HCT116 (cell line): ENCODE results near the gene TEX22. TPM values are rescaled to one million over a fixed set of nuclear protein-coding genes. Genes with fewer than 3 reads are reported as not detected.

Experiments
- ATAC-seq: fragments of 200-7000 bp; cut with Tn5 transposase; 2 replicates; pipeline ENCODE4 v1.9.1; 2020; ENCODE audit warnings: mild to moderate bottlenecking, moderate library complexity
- BruUV-seq: library from RNA; stranded (reverse); fragments of 400-500 nt; replicated peaks from 2 replicates; lab custom pipeline; 2021; lab: Mats Ljungman, UMichigan
- CTCF ChIA-PET: fragments of 300-600 bp; sonication (Branson Sonifier 250); formaldehyde crosslinking; loops from one replicate; lab custom pipeline; 2021; ENCODE audit warnings: antibody characterized with exemption; lab: Charles Lee
- POLR2A ChIA-PET: fragments of 300-600, 350-600 bp; sonication (Branson Sonifier 250); formaldehyde crosslinking; loops from one replicate; lab custom pipeline; 2021; ENCODE audit warnings: antibody characterized with exemption; lab: Charles Lee
- RAD21 ChIA-PET, 2 experiments: fragments of 300-600 bp; sonication (Branson Sonifier 250); formaldehyde crosslinking; loops; one replicate each; lab custom pipeline; 2023; ENCODE audit warnings: low total read pairs in 2 of 2; ENCODE audit not compliant: uncharacterized antibody in 2 of 2, unreplicated experiment in 2 of 2, low non-redundant PET in 1 of 2; lab: Charles Lee
- DNase-seq: peaks from one replicate; pipeline ENCODE4 v3.0.0-alpha.2; 2010; ENCODE audit warnings: low read depth, low spot score
- H2AFZ ChIP-seq: fragments of 200-600 bp; shearing (Covaris generic), sonication (generic); 2 replicates; pipeline ENCODE4 v1.6.1; 2017; ENCODE audit warnings: low read depth, mixed run types, mixed read lengths, antibody characterized with exemption, low read length; ENCODE audit not compliant: poor library complexity, severe bottlenecking
- H3K27ac ChIP-seq: 2 replicates; pipeline ENCODE4 v1.5.1; 2012; ENCODE audit warnings: low read depth, low read length
- H3K27me3 ChIP-seq: fragments of 200-600 bp; sonication (generic); 2 replicates; pipeline ENCODE4 v1.6.1; 2016; ENCODE audit warnings: mixed run types, low read length, mixed read lengths; ENCODE audit not compliant: insufficient read depth
- H3K36me3 ChIP-seq, 2 experiments: fragments of 200-500 bp in 1 of 2; fragments of 200-600 bp in 1 of 2; sonication (Bioruptor generic) in 1 of 2; sonication (generic) in 1 of 2; 2 replicates each; pipeline versions ENCODE4 v1.5.1 to v1.6.1; 2014 to 2016; ENCODE audit warnings: low read length in 2 of 2, inconsistent platforms in 1 of 2, mixed read lengths in 1 of 2, mixed run types in 1 of 2; ENCODE audit not compliant: insufficient read depth in 2 of 2, control insufficient read depth in 1 of 2
- H3K4me1 ChIP-seq, 2 experiments: fragments of 200-600 bp in 1 of 2; sonication (generic) in 1 of 2; 2 replicates each; pipeline versions ENCODE4 v1.5.1 to v1.6.1; 2012 to 2017; ENCODE audit warnings: low read length in 2 of 2, inconsistent platforms in 1 of 2, mild to moderate bottlenecking in 1 of 2, mixed read lengths in 1 of 2, mixed run types in 1 of 2, moderate library complexity in 1 of 2; ENCODE audit not compliant: insufficient read depth in 2 of 2, control insufficient read depth in 1 of 2
- H3K4me2 ChIP-seq: fragments of 200-600 bp; sonication (generic); 2 replicates; pipeline ENCODE4 v1.6.1; 2017; ENCODE audit warnings: mixed run types, low read length, mixed read lengths
- H3K4me3 ChIP-seq, 2 experiments: fragments of 200-600 bp in 1 of 2; sonication (generic) in 1 of 2; replicated peaks in 1 of 2; 2 replicates each; pipeline ENCODE4 v1.5.1; 2011 to 2016; ENCODE audit warnings: low read length in 2 of 2, control low read depth in 1 of 2, low read depth in 1 of 2, mild to moderate bottlenecking in 1 of 2, mixed read lengths in 1 of 2, mixed run types in 1 of 2
- H3K79me2 ChIP-seq: fragments of 200-600 bp; sonication (generic); 2 replicates; pipeline ENCODE4 v1.6.1; 2017; ENCODE audit warnings: mild to moderate bottlenecking, mixed run types, low read length, moderate library complexity, mixed read lengths; ENCODE audit not compliant: insufficient read depth
- H3K9ac ChIP-seq: fragments of 200-600 bp; sonication (generic); 2 replicates; pipeline ENCODE4 v1.6.1; 2016; ENCODE audit warnings: low read length, mixed read lengths
- H3K9me2 ChIP-seq: fragments of 200-600 bp; sonication (generic), shearing (Covaris generic); 2 replicates; pipeline ENCODE4 v1.6.1; 2017; ENCODE audit warnings: mixed run types, mild to moderate bottlenecking, moderate library complexity; ENCODE audit not compliant: insufficient read depth
- H3K9me3 ChIP-seq, 2 experiments: fragments of 200-500 bp in 1 of 2; fragments of 200-600 bp in 1 of 2; sonication (Bioruptor generic) in 1 of 2; sonication (generic) in 1 of 2; 2 replicates each; pipeline ENCODE4 v1.6.1; 2014 to 2017; ENCODE audit warnings: low read length in 2 of 2, mixed read lengths in 2 of 2, inconsistent platforms in 1 of 2, low read depth in 1 of 2, mild to moderate bottlenecking in 1 of 2, mixed run types in 1 of 2, moderate library complexity in 1 of 2; ENCODE audit not compliant: control insufficient read depth in 1 of 2, insufficient read depth in 1 of 2
- H4K20me1 ChIP-seq: fragments of 200-600 bp; sonication (generic), shearing (Covaris generic); 2 replicates; pipeline ENCODE4 v1.6.1; 2017; ENCODE audit warnings: mixed run types, mild to moderate bottlenecking, moderate library complexity; ENCODE audit not compliant: insufficient read depth
- ATF3 ChIP-seq: IDR thresholded peaks from 2 replicates; pipeline ENCODE4 v1.6.1; 2012
- CEBPB ChIP-seq: IDR thresholded peaks from 2 replicates; pipeline ENCODE4 v1.6.1; 2012; ENCODE audit warnings: low read depth
- CTCF ChIP-seq, 3 experiments: fragments of 200-600 bp in 1 of 3; sonication (generic) in 1 of 3; IDR thresholded peaks in 2 of 3; conservative IDR thresholded peaks in 1 of 3; 2 replicates each; pipeline ENCODE4 v1.5.1; 2012 to 2017; ENCODE audit warnings: low read depth in 2 of 3, low read length in 2 of 3, antibody characterized with exemption in 1 of 3, borderline replicate concordance in 1 of 3, control low read depth in 1 of 3, mild to moderate bottlenecking in 1 of 3, mixed read lengths in 1 of 3, mixed run types in 1 of 3, moderate library complexity in 1 of 3; ENCODE audit not compliant: insufficient read depth in 1 of 3
- EZH2 ChIP-seq: fragments of 200-600 bp; sonication (generic); IDR thresholded peaks from 2 replicates; pipeline ENCODE4 v1.6.1; 2017; ENCODE audit warnings: antibody characterized with exemption, mixed run types
- EZH2phosphoT487 ChIP-seq: fragments of 200-600 bp; IDR thresholded peaks from 2 replicates; pipeline ENCODE4 v1.6.1; 2018; ENCODE audit warnings: antibody characterized with exemption, borderline replicate concordance
- POLR2A ChIP-seq: IDR thresholded peaks from 2 replicates; pipeline ENCODE4 v1.7.0; 2011; ENCODE audit warnings: borderline replicate concordance; ENCODE audit not compliant: insufficient read depth, insufficient read length; ENCODE audit errors: extremely low read depth
- POLR2AphosphoS5 ChIP-seq: IDR thresholded peaks from 2 replicates; pipeline ENCODE4 v1.6.1; 2011; ENCODE audit warnings: mild to moderate bottlenecking, low read depth, low read length, moderate library complexity
- RAD21 ChIP-seq: IDR thresholded peaks from 2 replicates; pipeline ENCODE4 v1.6.1; 2012; ENCODE audit warnings: low read depth, mild to moderate bottlenecking
- REST ChIP-seq: IDR thresholded peaks from 2 replicates; pipeline ENCODE4 v1.6.1; 2012; ENCODE audit warnings: low read depth
- SIN3A ChIP-seq: IDR thresholded peaks from 2 replicates; pipeline ENCODE4 v1.6.1; 2012; ENCODE audit warnings: low read depth
- SRF ChIP-seq: IDR thresholded peaks from 2 replicates; pipeline ENCODE4 v1.6.1; 2012; ENCODE audit warnings: low read depth
- YY1 ChIP-seq: IDR thresholded peaks from 2 replicates; pipeline ENCODE4 v1.6.1; 2011; ENCODE audit warnings: low read length, low read depth, moderate library complexity, mild to moderate bottlenecking; ENCODE audit not compliant: insufficient replicate concordance; ENCODE audit errors: extremely low read depth
- ZBTB33 ChIP-seq: IDR thresholded peaks from 2 replicates; pipeline ENCODE4 v1.6.1; 2011; ENCODE audit warnings: mild to moderate bottlenecking, low read length, moderate library complexity; ENCODE audit not compliant: insufficient replicate concordance; ENCODE audit errors: extremely low read depth
- ZFX ChIP-seq: fragments of 450-650 bp; IDR thresholded peaks from 2 replicates; pipeline ENCODE4 v1.6.1; 2017
- ZNF274 ChIP-seq: fragments of 200-500 bp; sonication (Bioruptor generic); IDR thresholded peaks from 2 replicates; pipeline ENCODE4 v1.6.1; 2014; ENCODE audit warnings: mild to moderate bottlenecking, low read depth, low read length, inconsistent platforms
- intact Hi-C: fragments of 100-400 bp; cut with micrococcal nuclease; formaldehyde crosslinking; loops from 2 replicates; pipeline ENCODE4 v1.10.0; 2022
- total RNA-seq: library from RNA; stranded (reverse); gene quantifications from one replicate; pipeline ENCODE4 v1.2.1, GENCODE V29; 2021; ENCODE audit not compliant: unreplicated experiment

Gene TEX22
- total RNA-seq, 1 experiment from 2014 or later = 3.8 TPM

- no TSS peak for BruUV-seq
- H3K9me3 ChIP-seq = no peaks in the 10 kb centered on the region
- POLR2A ChIA-PET = no interaction called here
- no peaks in the 10 kb centered on the region for H4K20me1 ChIP-seq
- no peaks in the 10 kb centered on the region for H3K9me2 ChIP-seq
- no peak overlapping the region for H3K4me2 ChIP-seq
- ATAC-seq (no peak), DNase-seq (no peak)
- CTCF ChIA-PET = no interaction called here
- H3K4me3 ChIP-seq = no peak overlapping the region
- H3K79me2 ChIP-seq = no peaks in the 10 kb centered on the region
- H3K27me3 ChIP-seq = no peaks in the 10 kb centered on the region
- H3K36me3 ChIP-seq = no peaks in the 10 kb centered on the region
- no peak overlapping the region for H2AFZ ChIP-seq
- H3K4me1 ChIP-seq = no peaks in the 10 kb centered on the region
- intact Hi-C loops = no loop called here
- no peak overlapping the region for H3K9ac ChIP-seq
- RAD21 ChIA-PET = no interaction called here
- H3K27ac ChIP-seq = no peak overlapping the region
- TF ChIP-seq RAD21 (no peak), EZH2phosphoT487 (no peak), ZNF274 (no peak), EZH2 (no peak), POLR2A (no peak), POLR2AphosphoS5 (no peak), CEBPB (no peak), REST (no peak), YY1 (no peak), SIN3A (no peak), ATF3 (no peak), CTCF (IDR thresholded peaks at IDR 0.05 in 2 of 3, conservative IDR thresholded peaks at IDR 0.05 in 1 of 3; ENCODE audit: borderline replicate concordance in 1 of 3, insufficient read depth in 1 of 3, low read depth in 2 of 3, low read length in 2 of 3) (no peak), SRF (no peak), ZFX (no peak), ZBTB33 (no peak)
Observed at GRCh38 chr14:105388110-105388951, 10.0 kb upstream of the TEX22 start.
